Measurements from ENCODE around the gene COG6.

COG6 gene

GRCh38 chr13:39781381-39781780, 125.9 kb downstream of the COG6 start:
- Histone ChIP-seq H2AFZ (ENCODE audit: low read length) (no peak overlapping the region), H3K9ac (ENCODE audit: low read length) (no peak overlapping the region)
- TF ChIP-seq EZH2phosphoT487 (IDR thresholded peaks at IDR 0.05; ENCODE audit: low read length) (no peak), EZH2 (optimal IDR thresholded peaks at IDR 0.05; ENCODE audit: low read depth, low read length) (no peak), CTCF (IDR thresholded peaks at IDR 0.05; ENCODE audit: low read length) (no peak)

GRCh38 chr13:39783051-39783450, 127.6 kb downstream of the COG6 start:
- no peaks in the 10 kb centered on the region for H3K9me2 ChIP-seq (replicated peaks; ENCODE audit: insufficient read depth, low read length)
- H3K27ac ChIP-seq (ENCODE audit: low read length), result no peak overlapping the region
- no peak for TF ChIP-seq CTCF (IDR thresholded peaks at IDR 0.05; ENCODE audit: low read length)
- no peak for TF ChIP-seq EZH2phosphoT487 (IDR thresholded peaks at IDR 0.05; ENCODE audit: low read length)
- TF ChIP-seq EZH2 (optimal IDR thresholded peaks at IDR 0.05; ENCODE audit: low read depth, low read length), result no peak
- no peak overlapping the region for H3K4me2 ChIP-seq (ENCODE audit: low read depth, low read length)
- H3K27me3 ChIP-seq (replicated peaks; ENCODE audit: insufficient read depth, low read length), result no peaks in the 10 kb centered on the region
- no peaks in the 10 kb centered on the region for H3K9me3 ChIP-seq (replicated peaks; ENCODE audit: insufficient read depth, low read length)
- no peaks in the 10 kb centered on the region for H3K4me1 ChIP-seq (ENCODE audit: low read length)
- no peak for DNase-seq
- no peaks in the 10 kb centered on the region for H3K79me2 ChIP-seq (ENCODE audit: low read length)
- no peak overlapping the region for H3K9ac ChIP-seq (ENCODE audit: low read length)
- no peak overlapping the region for H2AFZ ChIP-seq (ENCODE audit: low read length)
- H3K4me3 ChIP-seq (ENCODE audit: low read length), result no peak overlapping the region
- no peaks in the 10 kb centered on the region for H3F3A ChIP-seq (ENCODE audit: insufficient read depth, low read length)
- H3K36me3 ChIP-seq (replicated peaks; ENCODE audit: insufficient read depth, low read length), result no peaks in the 10 kb centered on the region
- no peaks in the 10 kb centered on the region for H4K20me1 ChIP-seq (ENCODE audit: insufficient read depth, low read length)

More at GRCh38 chr13:39781381-39781780, 125.9 kb downstream of the COG6 start:
- Histone ChIP-seq H3K79me2 (ENCODE audit: low read length) (no peaks in the 10 kb centered on the region), H3K36me3 (replicated peaks; ENCODE audit: insufficient read depth, low read length) (no peaks in the 10 kb centered on the region), H3K4me2 (ENCODE audit: low read depth, low read length) (no peak overlapping the region), H3K27me3 (replicated peaks; ENCODE audit: insufficient read depth, low read length) (no peaks in the 10 kb centered on the region), H3K4me3 (ENCODE audit: low read length) (no peak overlapping the region), H4K20me1 (ENCODE audit: insufficient read depth, low read length) (no peaks in the 10 kb centered on the region), H3K4me1 (ENCODE audit: low read length) (no peaks in the 10 kb centered on the region), H3F3A (ENCODE audit: insufficient read depth, low read length) (no peaks in the 10 kb centered on the region), H3K9me2 (replicated peaks; ENCODE audit: insufficient read depth, low read length) (no peaks in the 10 kb centered on the region), H3K9me3 (replicated peaks; ENCODE audit: insufficient read depth, low read length) (no peaks in the 10 kb centered on the region), H3K27ac (ENCODE audit: low read length) (no peak overlapping the region)
- DNase-seq, result no peak

GRCh38 chr13:39784347-39784746, 128.9 kb downstream of the COG6 start:
- no peaks in the 10 kb centered on the region for H4K20me1 ChIP-seq (ENCODE audit: insufficient read depth, low read length)
- H3K4me3 ChIP-seq (ENCODE audit: low read length), result no peak overlapping the region
- H3K9me3 ChIP-seq (replicated peaks; ENCODE audit: insufficient read depth, low read length), result no peaks in the 10 kb centered on the region
- H3K27me3 ChIP-seq (replicated peaks; ENCODE audit: insufficient read depth, low read length), result no peaks in the 10 kb centered on the region
- H3K9me2 ChIP-seq (replicated peaks; ENCODE audit: insufficient read depth, low read length), result no peaks in the 10 kb centered on the region
- TF ChIP-seq EZH2 (optimal IDR thresholded peaks at IDR 0.05; ENCODE audit: low read depth, low read length) (no peak), CTCF (IDR thresholded peaks at IDR 0.05; ENCODE audit: low read length) (no peak), EZH2phosphoT487 (IDR thresholded peaks at IDR 0.05; ENCODE audit: low read length) (no peak)
- no peaks in the 10 kb centered on the region for H3K79me2 ChIP-seq (ENCODE audit: low read length)
- no peak overlapping the region for H3K9ac ChIP-seq (ENCODE audit: low read length)
- H3F3A ChIP-seq (ENCODE audit: insufficient read depth, low read length), result no peaks in the 10 kb centered on the region
- H3K4me1 ChIP-seq (ENCODE audit: low read length), result no peaks in the 10 kb centered on the region
- H2AFZ ChIP-seq (ENCODE audit: low read length), result no peak overlapping the region
- H3K36me3 ChIP-seq (replicated peaks; ENCODE audit: insufficient read depth, low read length), result no peaks in the 10 kb centered on the region
- H3K27ac ChIP-seq (ENCODE audit: low read length), result no peak overlapping the region
- no peak overlapping the region for H3K4me2 ChIP-seq (ENCODE audit: low read depth, low read length)
- no peak for DNase-seq

All from MM.1S (cell line).